ENCODE measurements around the gene SECTM1.

The SECTM1 gene

GRCh38 chr17:82344175-82344907 is 10.8 kb upstream of the SECTM1 start:
- H3K27me3 Mint-ChIP-seq (ENCODE audit: low read depth), result peaks cover 5% of the 10 kb centered on the region
- peaks cover 11% of the 10 kb centered on the region for H3K9me3 Mint-ChIP-seq
- H3K4me1 Mint-ChIP-seq, result peaks cover 34% of the 10 kb centered on the region
- TF ChIP-seq CTCF (IDR thresholded peaks at IDR 0.05; ENCODE audit: unreplicated experiment in 3 of 3), result no peak
- peaks cover 3% of the 10 kb centered on the region for H3K36me3 Mint-ChIP-seq (ENCODE audit: low read depth)
- H3K4me3 Mint-ChIP-seq, result no peak overlapping the region
- H3K27ac Mint-ChIP-seq, result peak overlapping the region in 2 of 3 experiments; percentile 87 to 91

GRCh38 chr17:82343560-82343959 is 10.0 kb upstream of the SECTM1 start:
- Mint-ChIP-seq H3K27ac (peak overlapping the region; percentile 8 to 85 (median 85)), H3K4me3 (no peak overlapping the region), H3K36me3 (ENCODE audit: low read depth) (peaks cover 3% of the 10 kb centered on the region), H3K27me3 (ENCODE audit: low read depth) (peaks cover 12% of the 10 kb centered on the region), H3K9me3 (peaks cover 14% of the 10 kb centered on the region), H3K4me1 (peaks cover 34% of the 10 kb centered on the region)
- no peak for TF ChIP-seq CTCF (IDR thresholded peaks at IDR 0.05; ENCODE audit: unreplicated experiment in 3 of 3)

DNA sequence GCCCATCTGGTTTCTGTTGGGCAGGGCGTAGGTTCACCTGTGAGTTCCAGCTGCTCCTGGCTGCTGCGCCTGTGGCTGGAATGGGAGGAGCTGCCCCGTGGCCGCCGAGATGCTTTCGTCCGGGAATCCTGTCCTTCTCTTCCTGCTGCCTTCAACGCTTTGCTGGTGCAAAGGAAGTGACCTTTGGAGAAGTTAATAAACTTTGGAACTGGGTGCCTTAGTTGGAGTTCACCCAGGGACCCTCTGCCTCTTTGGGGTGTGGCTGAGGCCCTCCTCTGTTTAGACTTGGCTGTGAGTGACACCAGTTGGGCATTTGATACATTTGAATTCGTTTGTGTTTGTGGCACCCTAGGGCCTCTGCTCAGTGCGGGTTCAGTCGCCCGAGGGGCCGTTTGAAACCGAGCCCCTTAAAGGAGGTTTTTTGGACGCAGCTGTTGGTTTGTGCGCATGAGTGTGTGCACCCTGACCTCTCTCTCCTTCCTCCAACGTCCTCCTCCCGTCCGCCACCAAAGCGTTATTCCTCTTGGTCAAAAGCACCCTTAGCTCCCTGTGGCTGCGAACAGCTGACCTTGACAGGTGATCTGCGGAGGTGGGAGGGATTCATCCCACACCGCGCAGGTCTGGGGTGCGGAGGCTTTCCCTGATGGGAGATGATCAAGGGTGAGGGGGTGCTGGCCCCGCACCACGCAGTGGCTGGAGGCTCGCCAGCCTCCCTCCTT is 9.0 kb upstream of the SECTM1 start:
- no peak overlapping the region for H3K4me3 Mint-ChIP-seq
- TF ChIP-seq CTCF (IDR thresholded peaks at IDR 0.05; ENCODE audit: unreplicated experiment in 3 of 3), result no peak
- peaks cover 3% of the 10 kb centered on the region for H3K36me3 Mint-ChIP-seq (ENCODE audit: low read depth)
- peaks cover 13% of the 10 kb centered on the region for H3K27me3 Mint-ChIP-seq (ENCODE audit: low read depth)
- H3K4me1 Mint-ChIP-seq, result peaks cover 31% of the 10 kb centered on the region
- peaks cover 14% of the 10 kb centered on the region for H3K9me3 Mint-ChIP-seq
- peak overlapping the region; percentile 8 to 85 (median 24) for H3K27ac Mint-ChIP-seq

DNA sequence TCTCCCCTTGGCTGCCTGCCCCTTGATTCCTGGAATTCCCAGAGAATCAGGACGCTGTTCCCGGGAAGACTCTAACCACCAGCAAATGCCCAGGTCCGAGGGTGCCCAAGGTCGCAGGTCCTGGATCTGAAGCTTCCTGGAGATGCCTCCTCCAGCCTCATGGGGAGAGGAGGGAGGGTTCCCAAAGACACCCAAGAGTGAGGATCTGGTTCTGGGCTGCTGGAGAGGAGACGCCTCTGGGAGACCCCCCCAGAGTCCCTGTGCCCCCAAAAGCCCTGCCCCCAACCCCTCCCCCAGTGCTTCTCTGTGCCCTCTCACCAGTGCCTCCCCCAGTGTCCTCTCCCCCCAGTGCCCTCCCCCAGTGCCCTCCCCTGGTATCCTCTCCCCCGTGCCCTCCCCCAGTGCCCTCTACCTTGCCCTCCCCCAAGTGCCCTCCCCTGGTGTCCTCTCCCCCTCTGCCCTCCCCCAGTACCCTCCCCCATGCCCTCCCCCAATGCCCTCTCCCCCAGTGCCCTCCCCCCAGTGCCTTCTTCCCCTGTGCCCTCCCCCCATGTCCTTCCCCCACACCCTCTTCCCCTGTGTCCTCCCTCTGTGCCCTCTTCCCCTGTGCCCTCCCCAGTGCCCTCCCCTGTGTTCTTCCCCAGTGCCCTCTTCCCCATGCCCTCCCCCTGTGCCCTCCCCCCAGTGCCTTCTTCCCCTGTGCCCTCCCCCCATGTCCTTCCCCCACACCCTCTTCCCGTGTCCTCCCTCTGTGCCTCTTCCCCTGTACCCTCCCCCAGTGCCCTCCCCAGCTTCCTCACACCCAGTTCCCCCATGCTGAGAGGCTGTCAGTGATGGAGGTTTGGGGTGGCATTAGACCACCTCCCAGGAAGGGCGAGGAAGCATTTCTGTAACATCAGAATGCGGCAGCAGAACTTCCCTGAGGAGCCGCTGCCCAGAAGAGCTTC is 6.3 kb upstream of the SECTM1 start:
- Mint-ChIP-seq H3K36me3 (ENCODE audit: low read depth) (peaks cover 3% of the 10 kb centered on the region), H3K4me1 (peaks cover 36% of the 10 kb centered on the region), H3K9me3 (peaks cover 14% of the 10 kb centered on the region), H3K27ac (peak overlapping the region in 1 of 3 experiments; percentile 84), H3K4me3 (no peak overlapping the region), H3K27me3 (ENCODE audit: low read depth) (peaks cover 31% of the 10 kb centered on the region)
- no peak for TF ChIP-seq CTCF (IDR thresholded peaks at IDR 0.05; ENCODE audit: unreplicated experiment in 3 of 3)

DNA sequence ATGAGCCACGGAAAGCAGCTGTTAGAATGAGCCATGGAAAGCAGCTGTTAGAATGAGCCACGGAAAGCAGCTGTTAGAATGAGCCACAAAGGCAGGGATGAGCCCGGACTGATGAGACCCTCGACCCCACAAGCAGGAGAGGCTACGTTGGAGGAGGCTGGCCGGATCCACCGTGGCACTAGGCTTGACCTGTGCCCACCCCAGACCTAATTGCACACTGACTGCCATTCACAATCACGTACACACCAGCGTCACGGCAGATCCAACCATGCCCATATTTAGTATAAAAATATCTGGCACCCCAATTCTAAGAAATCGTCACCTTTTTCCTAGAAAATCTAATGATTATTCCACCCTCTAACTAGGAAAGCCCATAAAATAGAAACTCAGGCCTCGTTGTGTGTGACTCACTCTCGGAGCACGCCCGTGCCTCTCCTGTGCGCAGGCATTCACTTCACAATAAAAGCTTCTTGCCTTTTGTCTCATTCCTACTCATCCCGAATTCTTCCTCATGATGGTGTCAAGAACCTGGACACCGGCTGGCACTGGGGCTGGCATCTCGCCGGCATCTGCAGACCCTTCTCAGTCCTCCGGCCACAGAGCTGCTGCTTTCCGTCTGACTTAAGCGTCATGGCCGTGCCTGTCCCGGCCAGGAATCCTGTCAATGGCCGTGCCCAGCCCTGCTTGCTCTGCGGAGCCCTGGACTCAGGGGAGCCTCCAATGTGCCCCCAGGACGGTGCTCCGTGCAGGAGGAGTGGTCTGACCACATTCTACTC is 5.5 kb upstream of the SECTM1 start:
- H3K4me1 Mint-ChIP-seq, result peaks cover 38% of the 10 kb centered on the region
- H3K36me3 Mint-ChIP-seq (ENCODE audit: low read depth), result peaks cover 3% of the 10 kb centered on the region
- H3K9me3 Mint-ChIP-seq, result peaks cover 14% of the 10 kb centered on the region
- H3K4me3 Mint-ChIP-seq, result peak overlapping the region in 2 of 3 experiments; percentile 34 to 63
- peaks cover 34% of the 10 kb centered on the region for H3K27me3 Mint-ChIP-seq (ENCODE audit: low read depth)
- peak overlapping the region; percentile 61 to 84 (median 81) for H3K27ac Mint-ChIP-seq
- no peak for TF ChIP-seq CTCF (IDR thresholded peaks at IDR 0.05; ENCODE audit: unreplicated experiment in 3 of 3)

Data from nephron (organoid).